HepG2 (cell line): ENCODE data around the gene MBLAC1. TPM values are rescaled to one million over a fixed set of nuclear protein-coding genes. Genes with fewer than 3 reads are reported as not detected.

ENCODE experiments used
- ARHGAP35 ChIP-seq: sonication (generic); formaldehyde crosslinking; IDR thresholded peaks from 2 replicates; pipeline ENCODE4 v1.9.0; 2022; ENCODE audit warnings: mild to moderate bottlenecking, inconsistent platforms, moderate library complexity, missing genetic modification reagents, borderline replicate concordance
- DPF2 ChIP-seq: sonication (generic); formaldehyde crosslinking; IDR thresholded peaks from 2 replicates; pipeline ENCODE4 v1.4.0; 2020; ENCODE audit warnings: mild to moderate bottlenecking, low read depth, missing genetic modification reagents, borderline replicate concordance
- DRAP1 ChIP-seq: IDR thresholded peaks from 2 replicates; pipeline ENCODE4 v1.6.1; 2016; ENCODE audit warnings: missing genetic modification reagents, missing compliant biosample characterization
- ELK4 ChIP-seq: sonication (generic); formaldehyde crosslinking; IDR thresholded peaks from 2 replicates; pipeline ENCODE4 v1.9.0; 2021; ENCODE audit warnings: missing genetic modification reagents, borderline replicate concordance
- EZH2 ChIP-seq: conservative IDR thresholded peaks from 2 replicates; pipeline ENCODE4 v1.6.1; 2012; ENCODE audit warnings: mild to moderate bottlenecking, low read depth, low read length, moderate library complexity
- GABPA ChIP-seq, 2 experiments: IDR thresholded peaks; 2 replicates each; pipeline ENCODE4 v1.6.1; 2011 to 2016; ENCODE audit warnings: low read depth in 2 of 2, low read length in 1 of 2, missing biosample characterization in 1 of 2, missing genetic modification characterization in 1 of 2
- GTF2F1 ChIP-seq: fragments of 150-350 bp; IDR thresholded peaks from 2 replicates; pipeline ENCODE4 v1.6.1; 2014; ENCODE audit warnings: low read length
- HDAC1 ChIP-seq: sonication (generic); formaldehyde crosslinking; IDR thresholded peaks from 2 replicates; pipeline ENCODE4 v1.5.1; 2020; ENCODE audit warnings: mild to moderate bottlenecking, missing genetic modification reagents
- RNF219 ChIP-seq: sonication (generic); formaldehyde crosslinking; IDR thresholded peaks from 2 replicates; pipeline ENCODE4 v1.5.0; 2020; ENCODE audit warnings: mild to moderate bottlenecking, missing genetic modification reagents
- SMAD1 ChIP-seq: sonication (generic); formaldehyde crosslinking; IDR thresholded peaks from 2 replicates; pipeline ENCODE4 v1.4.0; 2020; ENCODE audit warnings: missing genetic modification reagents, low read depth, mild to moderate bottlenecking, borderline replicate concordance
- SP1 ChIP-seq, 2 experiments: fragments of 450-650 bp in 1 of 2; sonication (generic) in 1 of 2; formaldehyde crosslinking in 1 of 2; IDR thresholded peaks; 2 replicates each; pipeline versions ENCODE4 v1.4.0 to v1.6.1; 2016 to 2020; ENCODE audit warnings: missing genetic modification reagents in 1 of 2
- TEAD3 ChIP-seq: optimal IDR thresholded peaks from 2 replicates; pipeline ENCODE3; 2016; ENCODE audit warnings: borderline replicate concordance
- ZFP91 ChIP-seq: sonication (generic); formaldehyde crosslinking; IDR thresholded peaks from 2 replicates; pipeline ENCODE4 v1.9.0; 2022; ENCODE audit warnings: missing genetic modification reagents, mild to moderate bottlenecking, borderline replicate concordance
- ZMYM3 ChIP-seq: sonication (generic); formaldehyde crosslinking; IDR thresholded peaks from 2 replicates; pipeline ENCODE4 v1.5.1; 2020; ENCODE audit warnings: mild to moderate bottlenecking, missing genetic modification reagents
- ZNF12 ChIP-seq: sonication (generic); formaldehyde crosslinking; IDR thresholded peaks from 2 replicates; pipeline ENCODE4 v1.5.0; 2020; ENCODE audit warnings: missing genetic modification reagents
- ZNF317 ChIP-seq: sonication (generic); formaldehyde crosslinking; IDR thresholded peaks from 2 replicates; pipeline ENCODE4 v1.5.0; 2020; ENCODE audit warnings: mild to moderate bottlenecking, missing genetic modification reagents
- ZNF644 ChIP-seq: IDR thresholded peaks from 2 replicates; pipeline ENCODE4 v1.6.1; 2016; ENCODE audit warnings: low read depth
- ZNF879 ChIP-seq: sonication (generic); formaldehyde crosslinking; IDR thresholded peaks from 2 replicates; pipeline ENCODE4 v1.8.1; 2023; ENCODE audit warnings: missing genetic modification reagents
- polyA plus RNA-seq, 8 experiments: library from polyadenylated mRNA; depleted of rRNA in 3 of 8; stranded (reverse) in 7 of 8; unstranded in 1 of 8; fragments of >200 nt; fragmentation: Illumina TruSeq in 4 of 8; extraction: Trizol in 4 of 8; gene quantifications; 2 replicates each; pipeline versions ENCODE4 v1.2.1 to v1.2.3, GENCODE V29; 2011 to 2016; ENCODE audit warnings: low read depth in 4 of 8, missing spikeins in 1 of 8, mixed read lengths in 1 of 8; ENCODE audit not compliant: insufficient read depth in 1 of 8
- total RNA-seq, 5 experiments: library from RNA; depleted of rRNA; stranded (reverse); fragments of >200 nt; fragmentation: Illumina TruSeq; extraction: Trizol; gene quantifications; 2 replicates each; pipeline ENCODE4 v1.2.3, GENCODE V29; 2016; ENCODE audit warnings: low read depth in 1 of 5
- TF ChIP-seq, protein P1 (sequence below): sonication (generic); formaldehyde crosslinking; IDR thresholded peaks from 2 replicates; pipeline ENCODE4 v1.4.0; 2020; ENCODE audit warnings: mild to moderate bottlenecking, missing genetic modification reagents
- TF ChIP-seq, protein P2 (sequence below): fragments of 450-650 bp; IDR thresholded peaks from 2 replicates; pipeline ENCODE4 v1.6.1; 2017; ENCODE audit warnings: mild to moderate bottlenecking

MBLAC1 gene
- total and polyA plus RNA-seq, 2 of the 13 experiments (the other 11 are each of a cell fraction or from before 2014, with no cell fraction given): 0.79 to 2.1 TPM

- TF ChIP-seq HDAC1 (CRISPR knock-in tag) (peak; percentile 65), SMAD1 (CRISPR knock-in tag) (no peak; the same call in 1 of the 2 replicates), TEAD3 (CRISPR knock-in tag) (peak; percentile 86), ARHGAP35 (CRISPR knock-in tag) (no peak), SP1 (IDR thresholded peaks at IDR 0.05) (no peak), SP1 (CRISPR knock-in tag; IDR thresholded peaks at IDR 0.05) (peak; percentile 97), RNF219 (CRISPR knock-in tag) (no peak), ZNF879 (no peak), ZFP91 (CRISPR knock-in tag) (peak; percentile 54; the same call in 1 of the 2 replicates), ZMYM3 (CRISPR knock-in tag) (peak; percentile 41; the same call in 1 of the 2 replicates), ELK4 (CRISPR knock-in tag) (no peak), EZH2 (no peak), ZNF317 (no peak), ZNF12 (CRISPR knock-in tag) (0 out of 2 replicates have a peak, but pooled peaks have one; percentile 29), GTF2F1 (no peak), DPF2 (CRISPR knock-in tag) (no peak), ZNF644 (CRISPR knock-in tag) (no peak), GABPA (IDR thresholded peaks at IDR 0.05; ENCODE audit: low read depth, low read length) (peak; percentile 89), GABPA (CRISPR knock-in tag; IDR thresholded peaks at IDR 0.05; ENCODE audit: low read depth) (peak; percentile 94), DRAP1 (CRISPR knock-in tag) (peak; percentile 34; the same call in 1 of the 2 replicates)
- TF ChIP-seq, protein P1, sequence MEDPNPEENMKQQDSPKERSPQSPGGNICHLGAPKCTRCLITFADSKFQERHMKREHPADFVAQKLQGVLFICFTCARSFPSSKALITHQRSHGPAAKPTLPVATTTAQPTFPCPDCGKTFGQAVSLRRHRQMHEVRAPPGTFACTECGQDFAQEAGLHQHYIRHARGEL: no peak
- TF ChIP-seq, protein P2, sequence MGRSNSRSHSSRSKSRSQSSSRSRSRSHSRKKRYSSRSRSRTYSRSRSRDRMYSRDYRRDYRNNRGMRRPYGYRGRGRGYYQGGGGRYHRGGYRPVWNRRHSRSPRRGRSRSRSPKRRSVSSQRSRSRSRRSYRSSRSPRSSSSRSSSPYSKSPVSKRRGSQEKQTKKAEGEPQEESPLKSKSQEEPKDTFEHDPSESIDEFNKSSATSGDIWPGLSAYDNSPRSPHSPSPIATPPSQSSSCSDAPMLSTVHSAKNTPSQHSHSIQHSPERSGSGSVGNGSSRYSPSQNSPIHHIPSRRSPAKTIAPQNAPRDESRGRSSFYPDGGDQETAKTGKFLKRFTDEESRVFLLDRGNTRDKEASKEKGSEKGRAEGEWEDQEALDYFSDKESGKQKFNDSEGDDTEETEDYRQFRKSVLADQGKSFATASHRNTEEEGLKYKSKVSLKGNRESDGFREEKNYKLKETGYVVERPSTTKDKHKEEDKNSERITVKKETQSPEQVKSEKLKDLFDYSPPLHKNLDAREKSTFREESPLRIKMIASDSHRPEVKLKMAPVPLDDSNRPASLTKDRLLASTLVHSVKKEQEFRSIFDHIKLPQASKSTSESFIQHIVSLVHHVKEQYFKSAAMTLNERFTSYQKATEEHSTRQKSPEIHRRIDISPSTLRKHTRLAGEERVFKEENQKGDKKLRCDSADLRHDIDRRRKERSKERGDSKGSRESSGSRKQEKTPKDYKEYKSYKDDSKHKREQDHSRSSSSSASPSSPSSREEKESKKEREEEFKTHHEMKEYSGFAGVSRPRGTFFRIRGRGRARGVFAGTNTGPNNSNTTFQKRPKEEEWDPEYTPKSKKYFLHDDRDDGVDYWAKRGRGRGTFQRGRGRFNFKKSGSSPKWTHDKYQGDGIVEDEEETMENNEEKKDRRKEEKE: no peak
These were observed 31.7 kb downstream of the MBLAC1 start, which contains the start of gene TRAPPC14 (continued) for GRCh38 chr7:100158229-100159098.
